B cell (primary cell): ENCODE measurements around the gene MAPK4. TPM values are rescaled to one million over a fixed set of nuclear protein-coding genes. Genes with fewer than 3 reads are reported as not detected.

Source experiments
- ATAC-seq: fragments of 200-7000 bp; cut with Tn5 transposase; one replicate; pipeline ENCODE4 v1.10.0; 2021; ENCODE audit warnings: low read depth, mild to moderate bottlenecking, moderate number of reproducible peaks, moderate library complexity
- CTCF ChIA-PET: fragments of 350-600 bp; sonication (Branson Sonifier 250); formaldehyde crosslinking; loops from one replicate; lab custom pipeline; 2021; ENCODE audit warnings: antibody characterized with exemption, inconsistent platforms; lab: Charles Lee
- POLR2A ChIA-PET: fragments of 350-600 bp; sonication (Branson Sonifier 250); formaldehyde crosslinking; loops from one replicate; lab custom pipeline; 2021; ENCODE audit warnings: antibody characterized with exemption; lab: Charles Lee
- DNase-seq: peaks from one replicate; pipeline ENCODE4 v3.0.0; 2013
- H2AFZ ChIP-seq: 2 replicates; pipeline ENCODE4 v1.6.1; 2012; ENCODE audit warnings: mild to moderate bottlenecking, low read depth, low read length; ENCODE audit not compliant: insufficient read depth, poor library complexity, severe bottlenecking
- H3K27ac ChIP-seq, 2 donors: 1 replicate in 1 of 2; 2 replicates in 1 of 2; pipeline ENCODE4 v1.5.1; 2012 to 2013; ENCODE audit warnings: low read length in 2 of 2, mild to moderate bottlenecking in 2 of 2, moderate library complexity in 1 of 2
- H3K27me3 ChIP-seq, 4 experiments: fragments of 200-600 bp in 1 of 4; sonication (generic) in 1 of 4; replicated peaks in 1 of 4; 1 replicate in 2 of 4; 2 replicates in 2 of 4; pipeline versions ENCODE4 v1.6.1 to v1.7.0; 2013 to 2016; ENCODE audit warnings: low read length in 3 of 4, mild to moderate bottlenecking in 2 of 4, mixed read lengths in 1 of 4, moderate library complexity in 1 of 4; ENCODE audit not compliant: insufficient read depth in 4 of 4, control insufficient read depth in 3 of 4; ENCODE audit errors: control extremely low read depth in 1 of 4
- H3K36me3 ChIP-seq, 2 experiments: replicated peaks in 1 of 2; 1 replicate in 1 of 2; 2 replicates in 1 of 2; pipeline versions ENCODE4 v1.6.1 to v1.7.1; 2013; ENCODE audit warnings: low read length in 1 of 2; ENCODE audit not compliant: insufficient read depth in 2 of 2, control insufficient read depth in 1 of 2; ENCODE audit errors: control extremely low read depth in 1 of 2, extremely low read depth in 1 of 2
- H3K4me1 ChIP-seq, 2 donors: fragments of 200-600 bp in 1 of 2; sonication (generic) in 1 of 2; 1 replicate in 1 of 2; 2 replicates in 1 of 2; pipeline versions ENCODE4 v1.5.1 to v1.6.1; 2013 to 2017; ENCODE audit warnings: low read length in 2 of 2; ENCODE audit not compliant: control insufficient read depth in 2 of 2, insufficient read depth in 2 of 2
- H3K4me2 ChIP-seq: replicated peaks from 2 replicates; pipeline ENCODE3; 2012; ENCODE audit warnings: mild to moderate bottlenecking, low read depth, low read length; ENCODE audit not compliant: poor library complexity, severe bottlenecking
- H3K4me3 ChIP-seq, 5 experiments: fragments of 200-600 bp in 1 of 5; sonication (generic) in 1 of 5; 1 replicate in 3 of 5; 2 replicates in 2 of 5; pipeline versions ENCODE4 v1.5.1 to v1.7.0; 2011 to 2016; ENCODE audit warnings: low read length in 4 of 5, mild to moderate bottlenecking in 4 of 5, low read depth in 2 of 5, control low read depth in 1 of 5, moderate library complexity in 1 of 5; ENCODE audit not compliant: insufficient read depth in 1 of 5; ENCODE audit errors: control extremely low read depth in 1 of 5, extremely low read depth in 1 of 5
- H3K79me2 ChIP-seq: fragments of 200-600 bp; sonication (generic); one replicate; pipeline ENCODE4 v1.6.0; 2016; ENCODE audit warnings: low read length; ENCODE audit not compliant: control insufficient read depth, insufficient read depth
- H3K9ac ChIP-seq: fragments of 200-600 bp; sonication (generic); 2 replicates; pipeline ENCODE4 v1.6.1; 2017; ENCODE audit warnings: mild to moderate bottlenecking, low read length, moderate library complexity
- H3K9me3 ChIP-seq, 3 donors: one replicate each; pipeline versions ENCODE4 v1.6.1 to v1.7.1; 2013; ENCODE audit warnings: low read length in 2 of 3; ENCODE audit not compliant: control insufficient read depth in 2 of 3, insufficient read depth in 1 of 3; ENCODE audit errors: control extremely low read depth in 1 of 3
- H4K20me1 ChIP-seq: 2 replicates; pipeline ENCODE4 v1.6.0; 2012; ENCODE audit warnings: mild to moderate bottlenecking, low read length; ENCODE audit not compliant: insufficient read depth, control insufficient read depth, poor library complexity, severe bottlenecking
- H3K27ac Mint-ChIP-seq: one replicate; pipeline ENCODE4 v1.8.0; 2021; ENCODE audit warnings: mixed read lengths
- H3K27me3 Mint-ChIP-seq: one replicate; pipeline ENCODE4 v1.8.0; 2021; ENCODE audit warnings: mixed read lengths
- H3K4me1 Mint-ChIP-seq: one replicate; pipeline ENCODE4 v1.8.0; 2021; ENCODE audit warnings: mixed read lengths
- H3K4me3 Mint-ChIP-seq: one replicate; pipeline ENCODE4 v1.8.0; 2021; ENCODE audit warnings: mixed read lengths
- H3K9me3 Mint-ChIP-seq: one replicate; pipeline ENCODE4 v1.8.0; 2022; ENCODE audit warnings: mixed read lengths; ENCODE audit not compliant: insufficient read depth
- CTCF ChIP-seq: fragments of 200-600 bp; IDR thresholded peaks from one replicate; pipeline ENCODE4 v1.8.0; 2022; ENCODE audit warnings: antibody characterized with exemption, mild to moderate bottlenecking
- EZH2 ChIP-seq: IDR thresholded peaks from 2 replicates; pipeline ENCODE4 v1.6.1; 2012; ENCODE audit warnings: borderline replicate concordance, low read depth, mild to moderate bottlenecking, moderate library complexity, low read length; ENCODE audit not compliant: insufficient read depth, poor library complexity, severe bottlenecking
- WGBS: methylation state at CpG from one replicate; pipeline ENCODE4 v1.1.5; 2013; ENCODE audit warnings: missing lambda C conversion rate; ENCODE audit not compliant: insufficient coverage; 5-methylcytosine and 5-hydroxymethylcytosine counted together
- intact Hi-C: fragments of 100-400 bp; cut with micrococcal nuclease; formaldehyde crosslinking; loops from one replicate; pipeline ENCODE4 v1.10.0; 2022
- polyA plus RNA-seq: library from polyadenylated mRNA; depleted of rRNA; stranded (reverse); fragments of >200 nt; gene quantifications from 2 replicates; pipeline ENCODE4 v1.2.3, GENCODE V29; 2012
- total RNA-seq, 2 donors: library from RNA; stranded (reverse); fragments of 120-200 nt in 1 of 2; gene quantifications; 1 replicate in 1 of 2; 2 replicates in 1 of 2; pipeline versions ENCODE4 v1.2.3 to v1.2.4, GENCODE V29; 2013 to 2022

Gene MAPK4
- total and polyA plus RNA-seq, 2 donors (not counting 1 experiment from before 2014, with no cell fraction given): not detected

- POLR2A ChIA-PET: no interaction called here
- Histone ChIP-seq H3K4me3 (no peak overlapping the region), H3K4me2 (no peak overlapping the region), H4K20me1 (no peaks in the 10 kb centered on the region), H3K79me2 (no peaks in the 10 kb centered on the region), H3K27me3 (peaks cover 0 to 2% (median 0%) of the 10 kb centered on the region in 4 experiments), H3K27ac (no peak overlapping the region), H2AFZ (no peak overlapping the region), H3K4me1 (no peaks in the 10 kb centered on the region), H3K36me3 (no peaks in the 10 kb centered on the region), H3K9me3 (no peaks in the 10 kb centered on the region), H3K9ac (no peak overlapping the region)
- DNase-seq (no peak), ATAC-seq (no peak)
- Mint-ChIP-seq H3K4me1 (no peaks in the 10 kb centered on the region), H3K27me3 (peaks cover 11% of the 10 kb centered on the region), H3K27ac (no peak overlapping the region), H3K9me3 (no peaks in the 10 kb centered on the region), H3K4me3 (no peak overlapping the region)
- TF ChIP-seq EZH2 (no peak), CTCF (no peak)
- CTCF ChIA-PET: no interaction called here
- intact Hi-C loops: no loop called here
- 75% methylated on average over 2 of the region's 3 CpGs for WGBS
Observed at GRCh38 chr18:50737127-50737526, 177.2 kb downstream of the MAPK4 start.

- no peak for ATAC-seq
- no peak overlapping the region for H3K27ac Mint-ChIP-seq
- intact Hi-C loops: no loop called here
- H3K27me3 Mint-ChIP-seq: peaks cover 11% of the 10 kb centered on the region
- H3K4me1 Mint-ChIP-seq: no peaks in the 10 kb centered on the region
- no peak overlapping the region for H3K27ac ChIP-seq
- H3K4me3 ChIP-seq: no peak overlapping the region
- CTCF ChIA-PET: no interaction called here
- H4K20me1 ChIP-seq: no peaks in the 10 kb centered on the region
- no peak for TF ChIP-seq CTCF
- TF ChIP-seq EZH2: no peak
- no peak overlapping the region for H3K4me2 ChIP-seq
- H3K4me1 ChIP-seq: no peaks in the 10 kb centered on the region
- H3K36me3 ChIP-seq: no peaks in the 10 kb centered on the region
- H3K27me3 ChIP-seq: no peaks in the 10 kb centered on the region
- peaks cover 0 to 5% (median 3%) of the 10 kb centered on the region in 3 donors for H3K9me3 ChIP-seq
- WGBS: 100% methylated on average over 2 of the region's 7 CpGs
- no peak overlapping the region for H3K9ac ChIP-seq
- no peaks in the 10 kb centered on the region for H3K9me3 Mint-ChIP-seq
- H3K4me3 Mint-ChIP-seq: no peak overlapping the region
- no peak for DNase-seq
- POLR2A ChIA-PET: interaction anchor here (0.6 to 0.7 kb wide), 2 partner anchors 140 to 1988 kb away, joined by 4 read pairs; no protein-coding TSS in a partner anchor
- H2AFZ ChIP-seq: no peak overlapping the region
- no peaks in the 10 kb centered on the region for H3K79me2 ChIP-seq
Observed at GRCh38 chr18:50738098-50738757, 178.3 kb downstream of the MAPK4 start.
